ENCODE measurements around the gene EDAR. TPM values are rescaled to one million over a fixed set of nuclear protein-coding genes. Genes with fewer than 3 reads are reported as not detected.

EDAR gene
- total RNA-seq, 1 experiment from 2014 or later, result not detected

- H4K20me1 ChIP-seq (ENCODE audit: insufficient read depth, low read depth, low read length), result no peaks in the 10 kb centered on the region
- DNase-seq, result peak; percentile 60
- no peak overlapping the region for H3K9ac ChIP-seq (ENCODE audit: low read length)
- H3K27me3 ChIP-seq (ENCODE audit: low read length), result no peaks in the 10 kb centered on the region
- peaks cover 37% of the 10 kb centered on the region for H3K36me3 ChIP-seq (ENCODE audit: insufficient read depth, low read length)
- no peaks in the 10 kb centered on the region for H3K9me3 ChIP-seq (ENCODE audit: low read length)
- no peak overlapping the region for H3K4me2 ChIP-seq (ENCODE audit: low read depth, low read length, poor library complexity, severe bottlenecking)
- peaks cover 16% of the 10 kb centered on the region for H3K79me2 ChIP-seq (ENCODE audit: low read length)
- H3K4me1 ChIP-seq (ENCODE audit: low read length), result peaks cover 4% of the 10 kb centered on the region; the same call in 1 of the 2 replicates
- H2AFZ ChIP-seq (ENCODE audit: low read length), result no peak overlapping the region
- no peaks in the 10 kb centered on the region for H3K9me2 ChIP-seq (replicated peaks; ENCODE audit: insufficient read depth, low read length)
- no peak overlapping the region for H3K27ac ChIP-seq (ENCODE audit: low read length)
- H3K4me3 ChIP-seq (ENCODE audit: low read length), result no peak overlapping the region
These were observed 133.8 kb downstream of the EDAR start for GRCh38 chr2:108855194-108855593.

GRCh38 chr2:108854484-108854883, 134.5 kb downstream of the EDAR start:
- no peaks in the 10 kb centered on the region for H3K9me3 ChIP-seq (ENCODE audit: low read length)

DNA sequence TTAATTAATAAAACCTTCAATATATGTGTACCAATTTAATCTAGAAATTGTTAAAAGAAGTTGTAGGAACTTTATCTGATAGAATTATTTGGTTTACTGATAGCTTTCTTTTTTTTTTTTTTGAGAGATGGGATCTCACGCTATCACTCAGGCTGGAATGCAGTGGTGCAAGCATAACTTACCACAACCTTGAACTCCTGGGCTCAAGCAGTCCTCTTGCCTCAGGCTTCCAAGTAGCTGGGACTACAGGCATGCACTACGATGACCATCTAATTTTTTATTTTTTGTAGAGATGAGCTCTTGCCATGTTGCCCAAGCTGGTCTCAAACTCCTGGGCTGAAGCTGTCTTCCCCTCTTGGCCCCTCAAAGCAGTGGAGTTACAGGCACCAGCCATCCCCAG, 135.6 kb downstream of the EDAR start:
- peaks cover 4% of the 10 kb centered on the region; the same call in 1 of the 2 replicates for H3K79me2 ChIP-seq (ENCODE audit: low read length)
- no peaks in the 10 kb centered on the region for H3K9me2 ChIP-seq (replicated peaks; ENCODE audit: insufficient read depth, low read length)
- no peaks in the 10 kb centered on the region for H4K20me1 ChIP-seq (ENCODE audit: insufficient read depth, low read depth, low read length)
- H3K27ac ChIP-seq (ENCODE audit: low read length), result no peak overlapping the region
- no peak overlapping the region for H3K9ac ChIP-seq (ENCODE audit: low read length)
- no peaks in the 10 kb centered on the region for H3K9me3 ChIP-seq (ENCODE audit: low read length)
- H3K36me3 ChIP-seq (ENCODE audit: insufficient read depth, low read length), result peaks cover 46% of the 10 kb centered on the region
- no peak overlapping the region for H3K4me2 ChIP-seq (ENCODE audit: low read depth, low read length, poor library complexity, severe bottlenecking)
- no peak overlapping the region for H3K4me3 ChIP-seq (ENCODE audit: low read length)
- peaks cover 4% of the 10 kb centered on the region; the same call in 1 of the 2 replicates for H3K4me1 ChIP-seq (ENCODE audit: low read length)
- no peaks in the 10 kb centered on the region for H3K27me3 ChIP-seq (ENCODE audit: low read length)
- H2AFZ ChIP-seq (ENCODE audit: low read length), result no peak overlapping the region
- no peak for DNase-seq

More at GRCh38 chr2:108854484-108854883, 134.5 kb downstream of the EDAR start:
- peaks cover 44% of the 10 kb centered on the region for H3K36me3 ChIP-seq (ENCODE audit: insufficient read depth, low read length)
- no peaks in the 10 kb centered on the region for H3K9me2 ChIP-seq (replicated peaks; ENCODE audit: insufficient read depth, low read length)
- H3K4me2 ChIP-seq (ENCODE audit: low read depth, low read length, poor library complexity, severe bottlenecking), result no peak overlapping the region
- no peak overlapping the region for H2AFZ ChIP-seq (ENCODE audit: low read length)
- no peak for DNase-seq
- no peak overlapping the region; the same call in 1 of the 2 replicates for H3K27ac ChIP-seq (ENCODE audit: low read length)
- H3K27me3 ChIP-seq (ENCODE audit: low read length), result no peaks in the 10 kb centered on the region
- peaks cover 10% of the 10 kb centered on the region for H3K79me2 ChIP-seq (ENCODE audit: low read length)
- H3K4me1 ChIP-seq (ENCODE audit: low read length), result peaks cover 4% of the 10 kb centered on the region; the same call in 1 of the 2 replicates
- no peak overlapping the region for H3K4me3 ChIP-seq (ENCODE audit: low read length)
- H3K9ac ChIP-seq (ENCODE audit: low read length), result no peak overlapping the region
- no peaks in the 10 kb centered on the region for H4K20me1 ChIP-seq (ENCODE audit: insufficient read depth, low read depth, low read length)

DNA sequence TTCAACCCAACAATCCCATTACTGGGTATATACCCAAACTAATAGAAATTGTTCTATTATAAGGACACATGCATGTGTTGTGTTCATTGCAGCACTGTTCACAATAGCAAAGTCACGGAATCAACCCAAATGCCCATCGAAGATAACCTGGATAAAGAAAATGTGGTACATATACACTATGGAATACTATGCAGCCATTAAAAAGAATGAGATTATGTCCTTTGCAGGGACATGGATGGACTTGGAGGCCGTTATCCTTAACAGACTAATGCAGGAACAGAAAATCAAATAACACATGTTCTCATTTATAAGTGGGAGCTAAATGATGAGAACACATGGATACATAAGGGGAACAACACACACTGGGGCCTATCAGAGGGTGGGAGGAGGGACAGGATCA, 136.6 kb downstream of the EDAR start:
- Histone ChIP-seq H3K9me2 (replicated peaks; ENCODE audit: insufficient read depth, low read length) (no peaks in the 10 kb centered on the region), H3K79me2 (ENCODE audit: low read length) (peaks cover 3% of the 10 kb centered on the region; the same call in 1 of the 2 replicates), H3K27ac (ENCODE audit: low read length) (no peak overlapping the region), H3K36me3 (ENCODE audit: insufficient read depth, low read length) (peaks cover 45% of the 10 kb centered on the region), H3K4me1 (ENCODE audit: low read length) (peaks cover 4% of the 10 kb centered on the region; the same call in 1 of the 2 replicates), H3K9ac (ENCODE audit: low read length) (no peak overlapping the region), H4K20me1 (ENCODE audit: insufficient read depth, low read depth, low read length) (no peaks in the 10 kb centered on the region), H3K9me3 (ENCODE audit: low read length) (no peaks in the 10 kb centered on the region), H3K4me3 (ENCODE audit: low read length) (no peak overlapping the region), H3K4me2 (ENCODE audit: low read depth, low read length, poor library complexity, severe bottlenecking) (no peak overlapping the region), H2AFZ (ENCODE audit: low read length) (no peak overlapping the region), H3K27me3 (ENCODE audit: low read length) (no peaks in the 10 kb centered on the region)
- DNase-seq, result no peak

DNA sequence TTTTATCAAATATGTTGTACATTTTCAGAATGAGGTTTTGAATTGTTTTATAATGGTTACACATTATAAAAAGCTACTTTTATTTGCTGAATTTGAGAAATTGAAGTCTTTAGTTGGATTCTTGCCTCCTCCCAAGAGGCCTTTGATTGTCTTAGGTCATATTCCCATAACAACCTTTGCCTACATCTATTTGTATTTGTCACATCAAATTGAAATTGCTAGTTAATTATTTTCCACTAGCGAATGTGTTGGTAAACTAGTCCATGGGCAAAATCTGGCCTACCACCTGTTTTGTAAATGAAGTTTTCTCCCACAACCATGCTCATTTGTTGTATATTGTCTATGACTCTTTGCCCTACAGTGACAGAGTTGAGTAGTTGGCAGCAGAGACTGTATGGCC, 142.0 kb downstream of the EDAR start:
- Histone ChIP-seq H3K4me2 (ENCODE audit: low read depth, low read length, poor library complexity, severe bottlenecking) (no peak overlapping the region), H3K9me3 (ENCODE audit: low read length) (no peaks in the 10 kb centered on the region), H3K4me1 (ENCODE audit: low read length) (no peaks in the 10 kb centered on the region), H3K27me3 (ENCODE audit: low read length) (no peaks in the 10 kb centered on the region), H3K79me2 (ENCODE audit: low read length) (peaks cover 11% of the 10 kb centered on the region), H3K4me3 (ENCODE audit: low read length) (no peak overlapping the region), H4K20me1 (ENCODE audit: insufficient read depth, low read depth, low read length) (no peaks in the 10 kb centered on the region), H3K36me3 (ENCODE audit: insufficient read depth, low read length) (peaks cover 44% of the 10 kb centered on the region), H3K9me2 (replicated peaks; ENCODE audit: insufficient read depth, low read length) (no peaks in the 10 kb centered on the region), H3K27ac (ENCODE audit: low read length) (no peak overlapping the region), H2AFZ (ENCODE audit: low read length) (no peak overlapping the region), H3K9ac (ENCODE audit: low read length) (no peak overlapping the region)
- no peak for DNase-seq

DNA sequence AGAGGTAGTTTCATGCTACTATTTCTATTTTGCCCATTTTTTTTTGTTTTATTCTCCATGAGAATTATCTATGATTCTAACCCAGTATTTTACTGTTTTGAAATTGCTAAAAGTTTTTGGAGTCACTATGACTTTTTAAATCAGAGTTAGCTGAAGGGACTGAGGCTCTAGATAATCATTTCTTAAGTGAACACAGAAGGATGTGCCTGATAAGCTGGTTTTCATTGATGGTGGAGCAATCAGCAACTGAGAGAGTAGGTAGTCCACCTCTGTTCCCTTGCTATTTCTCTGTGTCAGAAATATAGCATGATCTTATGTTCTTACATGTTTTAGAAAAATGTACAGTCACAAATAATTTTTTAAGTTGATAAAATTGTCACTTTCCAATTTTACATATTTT, 143.1 kb downstream of the EDAR start:
- H4K20me1 ChIP-seq (ENCODE audit: insufficient read depth, low read depth, low read length), result no peaks in the 10 kb centered on the region

More for the DNA sequence above, 143.1 kb downstream of the EDAR start:
- Histone ChIP-seq H3K27me3 (ENCODE audit: low read length) (no peaks in the 10 kb centered on the region), H3K79me2 (ENCODE audit: low read length) (peaks cover 21% of the 10 kb centered on the region), H3K4me3 (ENCODE audit: low read length) (no peak overlapping the region), H3K4me2 (ENCODE audit: low read depth, low read length, poor library complexity, severe bottlenecking) (no peak overlapping the region), H3K27ac (ENCODE audit: low read length) (no peak overlapping the region), H3K9ac (ENCODE audit: low read length) (no peak overlapping the region), H3K9me3 (ENCODE audit: low read length) (peaks cover under 1% of the 10 kb centered on the region; the same call in 1 of the 2 replicates), H3K9me2 (replicated peaks; ENCODE audit: insufficient read depth, low read length) (no peaks in the 10 kb centered on the region), H3K4me1 (ENCODE audit: low read length) (no peaks in the 10 kb centered on the region), H3K36me3 (ENCODE audit: insufficient read depth, low read length) (peaks cover 49% of the 10 kb centered on the region), H2AFZ (ENCODE audit: low read length) (no peak overlapping the region)
- no peak for DNase-seq

Small RNA genes within 50 kb of the gene (small RNA-seq; reads per million reads assigned to genes)
- not detected for gene AC073415.1

Other genes starting within 250 kb of the EDAR start
- gene CCDC138, start 202.4 kb downstream of the EDAR start, total RNA-seq (2014; rRNA removed; shearing (Covaris generic); ENCODE audit: low replicate concordance), result 12.1 and 15.3 TPM in 2 replicates
- 0.11 and 0.34 TPM in 2 replicates for gene SH3RF3, start 140.0 kb upstream of the EDAR start, total RNA-seq (2014; rRNA removed; shearing (Covaris generic); ENCODE audit: low replicate concordance)

All from Karpas-422 (cell line).